ENCODE results near the gene IGFBP2. TPM values are rescaled to one million over a fixed set of nuclear protein-coding genes. Genes with fewer than 3 reads are reported as not detected.
A peak's percentile ranks its signal among the peaks of the same experiment; 100 is the strongest.

The IGFBP2 gene
- total RNA-seq, 1 donor from 2014 or later: 371 TPM

DNA sequence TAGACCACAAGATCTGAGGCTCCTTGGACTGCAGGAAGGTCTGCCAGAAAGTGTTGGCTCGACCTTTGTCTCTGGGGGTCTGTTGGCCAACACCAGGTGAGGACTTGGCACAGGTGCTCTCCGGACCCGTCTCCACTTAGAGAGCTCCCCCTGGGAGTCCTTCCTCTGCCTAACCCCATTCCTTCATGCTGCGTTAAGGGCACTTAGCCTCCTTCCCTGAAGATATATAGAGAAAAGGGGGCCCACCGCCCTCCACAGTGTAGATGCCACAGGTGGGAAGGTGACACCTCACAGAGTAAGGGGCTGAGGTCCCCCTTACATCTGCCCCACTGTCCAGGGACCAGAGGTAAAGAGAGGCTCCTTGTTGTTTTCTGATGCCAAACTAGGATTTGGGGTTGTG is 53.9 kb downstream of the IGFBP2 start:
- Mint-ChIP-seq H3K4me1 (peaks cover 51% of the 10 kb centered on the region), H3K9me3 (no peaks in the 10 kb centered on the region), H3K36me3 (no peaks in the 10 kb centered on the region), H3K4me3 (no peak overlapping the region), H3K27me3 (ENCODE audit: insufficient read depth, low read depth) (peaks cover 5% of the 10 kb centered on the region), H3K27ac (no peak overlapping the region)
- Histone ChIP-seq H3F3A (ENCODE audit: low read depth) (peaks cover 23% of the 10 kb centered on the region), H3K4me3 (no peak overlapping the region), H3K9me3 (ENCODE audit: low read depth) (no peaks in the 10 kb centered on the region), H2AFZ (replicated peaks) (no peak overlapping the region), H3K79me2 (ENCODE audit: low read depth) (peaks cover 24% of the 10 kb centered on the region), H4K20me1 (ENCODE audit: low read depth) (peaks cover 85% of the 10 kb centered on the region), H3K4me1 (peaks cover 35% of the 10 kb centered on the region), H3K27me3 (no peaks in the 10 kb centered on the region), H3K9ac (no peak overlapping the region), H3K4me2 (no peak overlapping the region), H3K36me3 (peaks cover 8% of the 10 kb centered on the region), H3K27ac (no peak overlapping the region)
- TF ChIP-seq EZH2phosphoT487 (IDR thresholded peaks at IDR 0.05): no peak
- TF ChIP-seq EZH2 (IDR thresholded peaks at IDR 0.05): no peak
- no peak for DNase-seq (ENCODE audit: low spot score)

DNA sequence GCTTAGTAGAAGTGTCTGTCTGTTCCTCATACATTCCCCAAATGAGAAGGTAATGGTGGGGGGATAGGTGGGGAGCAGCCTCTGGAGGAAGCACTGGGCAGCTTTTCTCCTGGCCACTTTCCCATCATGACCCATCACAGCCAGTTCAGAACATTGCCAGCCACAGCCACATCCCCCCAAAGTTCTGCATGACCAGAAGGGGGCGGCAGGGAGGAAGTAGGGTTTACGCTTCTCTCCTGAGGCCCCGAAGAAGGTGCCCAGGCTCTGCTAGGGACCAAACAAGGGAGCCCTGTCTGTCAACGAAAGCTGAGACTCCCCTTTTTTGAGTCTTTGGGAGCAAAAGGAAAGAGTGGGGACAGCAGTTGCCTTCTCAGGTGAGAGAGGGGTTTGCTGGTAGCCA is 54.4 kb downstream of the IGFBP2 start:
- no peak overlapping the region for H3K4me3 Mint-ChIP-seq
- H3K27ac Mint-ChIP-seq: no peak overlapping the region
- no peaks in the 10 kb centered on the region for H3K36me3 Mint-ChIP-seq
- H3K4me3 ChIP-seq: no peak overlapping the region
- H3K4me1 ChIP-seq: peaks cover 35% of the 10 kb centered on the region
- H3K27ac ChIP-seq: no peak overlapping the region
- no peaks in the 10 kb centered on the region for H3K9me3 ChIP-seq (ENCODE audit: low read depth)
- no peak overlapping the region for H2AFZ ChIP-seq (replicated peaks)
- peaks cover 85% of the 10 kb centered on the region for H4K20me1 ChIP-seq (ENCODE audit: low read depth)
- H3K4me2 ChIP-seq: no peak overlapping the region
- H3F3A ChIP-seq (ENCODE audit: low read depth): peaks cover 27% of the 10 kb centered on the region
- peaks cover 10% of the 10 kb centered on the region for H3K27me3 Mint-ChIP-seq (ENCODE audit: insufficient read depth, low read depth)
- H3K9me3 Mint-ChIP-seq: no peaks in the 10 kb centered on the region
- H3K9ac ChIP-seq: no peak overlapping the region
- H3K4me1 Mint-ChIP-seq: peaks cover 50% of the 10 kb centered on the region
- H3K79me2 ChIP-seq (ENCODE audit: low read depth): peaks cover 28% of the 10 kb centered on the region
- peaks cover 8% of the 10 kb centered on the region for H3K36me3 ChIP-seq
- peak; percentile 50 for DNase-seq (ENCODE audit: low spot score)
- TF ChIP-seq, protein P1, sequence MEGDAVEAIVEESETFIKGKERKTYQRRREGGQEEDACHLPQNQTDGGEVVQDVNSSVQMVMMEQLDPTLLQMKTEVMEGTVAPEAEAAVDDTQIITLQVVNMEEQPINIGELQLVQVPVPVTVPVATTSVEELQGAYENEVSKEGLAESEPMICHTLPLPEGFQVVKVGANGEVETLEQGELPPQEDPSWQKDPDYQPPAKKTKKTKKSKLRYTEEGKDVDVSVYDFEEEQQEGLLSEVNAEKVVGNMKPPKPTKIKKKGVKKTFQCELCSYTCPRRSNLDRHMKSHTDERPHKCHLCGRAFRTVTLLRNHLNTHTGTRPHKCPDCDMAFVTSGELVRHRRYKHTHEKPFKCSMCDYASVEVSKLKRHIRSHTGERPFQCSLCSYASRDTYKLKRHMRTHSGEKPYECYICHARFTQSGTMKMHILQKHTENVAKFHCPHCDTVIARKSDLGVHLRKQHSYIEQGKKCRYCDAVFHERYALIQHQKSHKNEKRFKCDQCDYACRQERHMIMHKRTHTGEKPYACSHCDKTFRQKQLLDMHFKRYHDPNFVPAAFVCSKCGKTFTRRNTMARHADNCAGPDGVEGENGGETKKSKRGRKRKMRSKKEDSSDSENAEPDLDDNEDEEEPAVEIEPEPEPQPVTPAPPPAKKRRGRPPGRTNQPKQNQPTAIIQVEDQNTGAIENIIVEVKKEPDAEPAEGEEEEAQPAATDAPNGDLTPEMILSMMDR (IDR thresholded peaks at IDR 0.05): peak; percentile 61
- no peak for TF ChIP-seq EZH2 (IDR thresholded peaks at IDR 0.05)
- no peaks in the 10 kb centered on the region for H3K27me3 ChIP-seq

DNA sequence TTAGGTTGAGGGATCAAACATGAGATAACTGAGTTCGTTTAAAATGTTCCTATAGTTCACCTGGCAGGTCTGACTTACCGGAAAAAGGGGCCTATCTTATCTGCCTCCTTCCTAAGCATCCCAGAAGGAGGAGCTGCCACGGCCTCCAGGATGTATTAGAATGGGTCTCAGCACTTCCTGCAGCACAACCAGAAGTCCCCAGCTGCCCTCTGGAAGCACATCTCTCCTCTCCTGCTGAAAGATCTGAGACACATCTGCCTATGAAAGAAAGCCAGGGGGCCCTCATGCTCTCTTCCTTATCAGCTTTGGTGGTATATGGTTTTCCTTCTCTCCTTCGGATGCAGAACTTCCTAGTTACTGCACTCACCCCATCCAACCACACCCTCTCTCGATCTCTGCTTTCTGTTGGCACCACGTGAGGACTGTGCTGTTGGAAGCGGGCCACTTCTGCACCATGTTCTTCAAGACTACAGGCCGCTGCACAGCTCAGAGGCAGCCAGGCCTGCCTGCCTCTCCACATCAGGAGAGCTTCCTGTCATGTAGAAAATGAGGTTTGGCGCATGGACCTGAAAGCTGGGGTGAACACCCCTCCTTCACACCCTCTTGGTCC is 55.6 kb downstream of the IGFBP2 start:
- H3K4me3 Mint-ChIP-seq: no peak overlapping the region
- Histone ChIP-seq H4K20me1 (ENCODE audit: low read depth) (peaks cover 78% of the 10 kb centered on the region), H3K27ac (no peak overlapping the region), H3K79me2 (ENCODE audit: low read depth) (peaks cover 36% of the 10 kb centered on the region), H3K36me3 (peaks cover 8% of the 10 kb centered on the region), H2AFZ (replicated peaks) (no peak overlapping the region), H3K4me1 (peaks cover 35% of the 10 kb centered on the region), H3K9me3 (ENCODE audit: low read depth) (no peaks in the 10 kb centered on the region), H3K27me3 (no peaks in the 10 kb centered on the region), H3K4me3 (no peak overlapping the region), H3F3A (ENCODE audit: low read depth) (peaks cover 35% of the 10 kb centered on the region), H3K4me2 (peak overlapping the region; percentile 96), H3K9ac (no peak overlapping the region)
- peaks cover 48% of the 10 kb centered on the region for H3K4me1 Mint-ChIP-seq
- H3K36me3 Mint-ChIP-seq: no peaks in the 10 kb centered on the region
- no peak for TF ChIP-seq EZH2 (IDR thresholded peaks at IDR 0.05)
- no peak for TF ChIP-seq EZH2phosphoT487 (IDR thresholded peaks at IDR 0.05)
- TF ChIP-seq, protein P1 (IDR thresholded peaks at IDR 0.05): no peak
- no peak for DNase-seq (ENCODE audit: low spot score)
- no peak overlapping the region for H3K27ac Mint-ChIP-seq
- no peaks in the 10 kb centered on the region for H3K9me3 Mint-ChIP-seq
- H3K27me3 Mint-ChIP-seq (ENCODE audit: insufficient read depth, low read depth): peaks cover 13% of the 10 kb centered on the region

DNA sequence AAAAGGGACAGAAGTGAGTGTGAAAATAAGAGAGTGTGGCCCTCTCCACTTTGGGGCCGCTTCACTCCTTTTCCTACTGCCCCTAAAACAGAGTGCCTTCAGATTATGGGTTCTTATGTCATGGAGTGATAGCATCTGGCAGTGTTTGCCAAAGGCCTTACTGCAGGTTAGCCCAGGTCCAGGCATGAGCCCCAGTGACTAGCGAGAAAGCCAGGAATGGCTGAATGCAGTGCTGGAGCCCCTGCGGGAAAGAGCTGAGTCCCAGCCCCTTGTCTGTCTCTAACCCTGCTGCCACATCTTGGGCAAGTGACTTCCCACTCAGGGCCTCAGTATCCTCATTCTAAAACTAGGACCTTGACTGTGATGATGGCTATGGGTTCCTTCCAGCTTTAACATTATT is 56.2 kb downstream of the IGFBP2 start:
- H3K79me2 ChIP-seq (ENCODE audit: low read depth): peaks cover 41% of the 10 kb centered on the region
- peaks cover 73% of the 10 kb centered on the region for H4K20me1 ChIP-seq (ENCODE audit: low read depth)
- H3K27ac ChIP-seq: no peak overlapping the region

More for the DNA sequence above, 56.2 kb downstream of the IGFBP2 start:
- peak overlapping the region; percentile 76 for H3K27ac Mint-ChIP-seq
- Histone ChIP-seq H3K27me3 (no peaks in the 10 kb centered on the region), H3K4me1 (peaks cover 35% of the 10 kb centered on the region), H3K9ac (no peak overlapping the region), H3K36me3 (peaks cover 8% of the 10 kb centered on the region), H3K4me2 (peak overlapping the region; percentile 96), H3K4me3 (no peak overlapping the region), H2AFZ (replicated peaks) (no peak overlapping the region), H3K9me3 (ENCODE audit: low read depth) (no peaks in the 10 kb centered on the region), H3F3A (ENCODE audit: low read depth) (peaks cover 40% of the 10 kb centered on the region)
- H3K4me3 Mint-ChIP-seq: peak overlapping the region; percentile 38
- H3K36me3 Mint-ChIP-seq: no peaks in the 10 kb centered on the region
- H3K27me3 Mint-ChIP-seq (ENCODE audit: insufficient read depth, low read depth): peaks cover 13% of the 10 kb centered on the region
- DNase-seq (ENCODE audit: low spot score): no peak
- no peaks in the 10 kb centered on the region for H3K9me3 Mint-ChIP-seq
- TF ChIP-seq EZH2 (IDR thresholded peaks at IDR 0.05) (no peak), EZH2phosphoT487 (IDR thresholded peaks at IDR 0.05) (no peak)
- TF ChIP-seq, protein P1 (IDR thresholded peaks at IDR 0.05): no peak
- peaks cover 48% of the 10 kb centered on the region for H3K4me1 Mint-ChIP-seq
